GM10248 (cell line): Measurements from ENCODE around the gene FALEC.

ENCODE experiments used
- CTCF ChIA-PET: fragments of 300-600 bp; sonication (Branson Sonifier 250); formaldehyde crosslinking; extraction: SDS; loops from one replicate; lab custom pipeline; 2021; ENCODE audit warnings: antibody characterized with exemption; lab: Yijun Ruan, JAX
- POLR2A ChIA-PET: fragments of 350-650 bp; sonication (Branson Sonifier 250); formaldehyde crosslinking; extraction: SDS; loops from one replicate; lab custom pipeline; 2020; ENCODE audit warnings: antibody characterized with exemption; lab: Yijun Ruan, JAX
- DNase-seq: peaks from one replicate; pipeline ENCODE4 v3.0.0; 2012; ENCODE audit errors: extremely low spot score
- TF ChIP-seq, protein P1 (sequence below): IDR thresholded peaks from 2 replicates; pipeline ENCODE4 v1.5.1; 2012; ENCODE audit warnings: mild to moderate bottlenecking, low read depth; ENCODE audit errors: extremely low read depth, missing control alignments, control extremely low read depth

Gene FALEC

DNA sequence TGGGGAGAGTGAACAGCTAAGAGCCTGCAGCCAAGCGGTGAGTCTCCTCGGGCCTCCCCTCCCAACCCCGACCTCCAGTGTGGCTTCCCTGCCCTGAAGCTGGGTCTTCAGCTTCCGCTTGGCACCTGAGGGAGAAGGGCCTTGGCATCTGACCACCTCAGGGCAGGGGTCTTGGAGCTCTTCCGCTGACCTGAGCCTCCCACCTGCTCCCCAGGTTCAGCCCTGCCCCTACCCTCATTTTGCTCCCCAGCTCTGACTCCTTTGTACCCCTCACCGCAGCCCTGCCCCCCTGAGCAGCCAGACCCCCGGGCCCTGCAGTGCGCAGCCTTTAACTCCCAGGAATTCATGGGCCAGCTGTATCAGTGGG lies 38.5 kb downstream of the FALEC start:
- no peak for DNase-seq
- ChIA-PET CTCF (interaction anchor here (0.8 to 9.0 kb wide), 4 partner anchors 7 to 21 kb away, joined by 3 to 100 read pairs (median 25); no protein-coding TSS in a partner anchor), POLR2A (no interaction called here)
- TF ChIP-seq, protein P1, sequence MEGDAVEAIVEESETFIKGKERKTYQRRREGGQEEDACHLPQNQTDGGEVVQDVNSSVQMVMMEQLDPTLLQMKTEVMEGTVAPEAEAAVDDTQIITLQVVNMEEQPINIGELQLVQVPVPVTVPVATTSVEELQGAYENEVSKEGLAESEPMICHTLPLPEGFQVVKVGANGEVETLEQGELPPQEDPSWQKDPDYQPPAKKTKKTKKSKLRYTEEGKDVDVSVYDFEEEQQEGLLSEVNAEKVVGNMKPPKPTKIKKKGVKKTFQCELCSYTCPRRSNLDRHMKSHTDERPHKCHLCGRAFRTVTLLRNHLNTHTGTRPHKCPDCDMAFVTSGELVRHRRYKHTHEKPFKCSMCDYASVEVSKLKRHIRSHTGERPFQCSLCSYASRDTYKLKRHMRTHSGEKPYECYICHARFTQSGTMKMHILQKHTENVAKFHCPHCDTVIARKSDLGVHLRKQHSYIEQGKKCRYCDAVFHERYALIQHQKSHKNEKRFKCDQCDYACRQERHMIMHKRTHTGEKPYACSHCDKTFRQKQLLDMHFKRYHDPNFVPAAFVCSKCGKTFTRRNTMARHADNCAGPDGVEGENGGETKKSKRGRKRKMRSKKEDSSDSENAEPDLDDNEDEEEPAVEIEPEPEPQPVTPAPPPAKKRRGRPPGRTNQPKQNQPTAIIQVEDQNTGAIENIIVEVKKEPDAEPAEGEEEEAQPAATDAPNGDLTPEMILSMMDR: no peak

DNA sequence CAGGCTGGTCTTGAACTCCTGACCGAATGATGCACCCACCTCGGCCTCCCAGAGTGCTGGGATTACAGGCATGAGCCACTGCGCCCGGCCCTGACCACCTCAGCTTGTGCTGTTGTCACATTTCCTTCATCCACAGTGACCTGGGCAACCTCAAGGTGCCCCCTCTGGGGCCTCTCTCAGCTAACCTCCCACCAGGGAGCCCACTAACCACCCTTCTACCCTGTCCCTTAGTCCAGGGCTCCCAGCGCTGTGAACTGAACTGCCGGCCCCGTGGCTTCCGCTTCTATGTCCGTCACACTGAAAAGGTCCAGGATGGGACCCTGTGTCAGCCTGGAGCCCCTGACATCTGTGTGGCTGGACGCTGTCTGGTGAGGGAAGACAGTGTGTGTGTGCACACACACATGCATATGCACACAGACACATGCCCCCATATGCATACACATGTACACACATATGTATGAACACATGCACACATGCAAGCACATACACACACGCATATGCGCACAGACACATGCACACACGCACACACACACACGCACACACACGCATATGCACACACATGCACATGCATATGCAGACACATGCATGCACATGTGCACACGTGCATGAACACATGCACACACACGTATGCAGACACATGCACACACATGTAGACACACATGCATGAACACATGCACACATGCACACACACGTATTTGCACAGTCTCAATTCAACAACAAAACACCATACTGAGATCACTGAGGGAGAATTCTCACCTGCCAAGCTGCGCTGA lies 39.8 kb downstream of the FALEC start:
- TF ChIP-seq, protein P1: no peak
- DNase-seq: no peak
- ChIA-PET POLR2A (no interaction called here), CTCF (interaction anchor here (7.9 to 9.4 kb wide), 3 partner anchors 17 to 22 kb away, joined by 47 to 149 read pairs (median 119); no protein-coding TSS in a partner anchor)

- ChIA-PET CTCF (interaction anchor here (9.4 kb wide), 2 partner anchors 16 to 22 kb away, joined by 119 to 149 read pairs; no protein-coding TSS in a partner anchor), POLR2A (interaction anchor here (1.1 kb wide), 1 partner anchor 23 kb away, joined by 3 read pairs; the partner anchor contains the start of gene MCL1)
- no peak for DNase-seq
- TF ChIP-seq, protein P1: no peak
Observed at GRCh38 chr1:150555971-150556865, 40.7 kb downstream of the FALEC start.

DNA sequence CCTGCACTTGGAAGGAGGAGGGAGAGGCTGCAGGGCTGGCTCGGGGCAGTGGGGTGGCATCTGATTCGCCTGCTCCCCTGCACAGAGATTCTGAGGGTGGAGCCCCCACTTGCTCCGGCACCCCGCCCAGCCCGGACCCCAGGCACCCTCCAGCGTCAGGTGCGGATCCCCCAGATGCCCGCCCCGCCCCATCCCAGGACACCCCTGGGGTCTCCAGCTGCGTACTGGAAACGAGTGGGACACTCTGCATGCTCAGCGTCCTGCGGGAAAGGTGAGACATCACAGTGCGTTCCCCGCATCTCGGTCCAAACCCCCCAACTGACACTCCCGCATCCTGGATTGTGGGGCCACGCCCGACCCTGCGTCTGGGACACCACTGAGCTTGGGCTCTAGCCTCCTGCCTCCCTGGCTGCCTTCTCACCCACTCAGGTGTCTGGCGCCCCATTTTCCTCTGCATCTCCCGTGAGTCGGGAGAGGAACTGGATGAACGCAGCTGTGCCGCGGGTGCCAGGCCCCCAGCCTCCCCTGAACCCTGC lies 41.6 kb downstream of the FALEC start:
- TF ChIP-seq, protein P1: no peak
- DNase-seq: no peak
- CTCF ChIA-PET: interaction anchor here (5.7 to 9.4 kb wide), 4 partner anchors 15 to 301 kb away, joined by 34 to 151 read pairs (median 134); partner anchors contain the start of gene CA14
- POLR2A ChIA-PET: no interaction called here

DNA sequence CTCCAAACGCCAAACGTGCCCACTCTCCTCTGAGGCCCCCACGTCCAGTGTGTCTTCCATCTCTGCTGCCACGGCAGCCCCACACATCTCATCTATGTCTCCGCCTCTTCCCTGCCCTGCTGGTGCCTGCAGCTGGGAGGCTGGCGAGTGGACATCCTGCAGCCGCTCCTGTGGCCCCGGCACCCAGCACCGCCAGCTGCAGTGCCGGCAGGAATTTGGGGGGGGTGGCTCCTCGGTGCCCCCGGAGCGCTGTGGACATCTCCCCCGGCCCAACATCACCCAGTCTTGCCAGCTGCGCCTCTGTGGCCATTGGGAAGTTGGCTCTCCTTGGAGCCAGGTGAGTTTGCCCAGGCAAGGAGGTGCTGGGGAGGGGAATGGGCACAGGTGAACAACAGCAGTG lies 42.3 kb downstream of the FALEC start:
- DNase-seq: no peak
- ChIA-PET CTCF (interaction anchor here (5.7 to 9.4 kb wide), 4 partner anchors 14 to 302 kb away, joined by 34 to 151 read pairs (median 134); partner anchors contain the start of gene CA14), POLR2A (interaction anchor here (0.5 kb wide), 1 partner anchor 307 kb away, joined by 4 read pairs; no protein-coding TSS in a partner anchor)
- TF ChIP-seq, protein P1: no peak
